Ovary (tissue), 3 donors: ENCODE measurements around the gene AP1S1.

ENCODE experiments used
- CTCF ChIP-seq, 3 donors: fragments of 450-650 bp in 2 of 3; fragments of 200-600 bp in 1 of 3; IDR thresholded peaks; one replicate each; pipeline versions ENCODE4 v1.5.1 to v1.8.0; 2016 to 2022; ENCODE audit warnings: antibody characterized with exemption in 3 of 3, mild to moderate bottlenecking in 1 of 3
- POLR2A ChIP-seq: fragments of 450-650 bp; IDR thresholded peaks from one replicate; pipeline ENCODE4 v1.6.1; 2017; ENCODE audit warnings: antibody characterized with exemption, mild to moderate bottlenecking, moderate library complexity
- donor health status: DM: no; HTN: no; CAD: no.

- no peak for TF ChIP-seq CTCF (IDR thresholded peaks at IDR 0.05)
- TF ChIP-seq POLR2A = no peak
These were observed 422 bp downstream of the AP1S1 start for GRCh38 chr7:101154693-101155102.
